ENCODE results near the gene FGGY.

FGGY gene

GRCh38 chr1:59261537-59261936, 35.4 kb upstream of the FGGY start:
- H3K4me3 ChIP-seq (ENCODE audit: low read depth, low read length), result no peak overlapping the region
- TF ChIP-seq MAX (IDR thresholded peaks at IDR 0.05; ENCODE audit: low read depth, low read length) (no peak), MYC (IDR thresholded peaks at IDR 0.05; ENCODE audit: low read depth, low read length) (no peak), CTCF (IDR thresholded peaks at IDR 0.05; ENCODE audit: low read depth, low read length) (no peak), POLR2A (IDR thresholded peaks at IDR 0.05; ENCODE audit: extremely low read depth, insufficient read length) (no peak)
- DNase-seq (ENCODE audit: low read depth), result peak; percentile 49

- no peak overlapping the region for H3K4me3 ChIP-seq (ENCODE audit: low read depth, low read length)
- TF ChIP-seq MAX (IDR thresholded peaks at IDR 0.05; ENCODE audit: low read depth, low read length), result no peak
- TF ChIP-seq CTCF (IDR thresholded peaks at IDR 0.05; ENCODE audit: low read depth, low read length), result no peak
- no peak for TF ChIP-seq MYC (IDR thresholded peaks at IDR 0.05; ENCODE audit: low read depth, low read length)
- TF ChIP-seq POLR2A (IDR thresholded peaks at IDR 0.05; ENCODE audit: extremely low read depth, insufficient read length), result no peak
- no peak for DNase-seq (ENCODE audit: low read depth)
These were observed 34.3 kb upstream of the FGGY start for GRCh38 chr1:59262631-59263030.

- no peak for TF ChIP-seq POLR2A (IDR thresholded peaks at IDR 0.05; ENCODE audit: extremely low read depth, insufficient read length)
- no peak for TF ChIP-seq MAX (IDR thresholded peaks at IDR 0.05; ENCODE audit: low read depth, low read length)
- no peak for TF ChIP-seq MYC (IDR thresholded peaks at IDR 0.05; ENCODE audit: low read depth, low read length)
- TF ChIP-seq CTCF (IDR thresholded peaks at IDR 0.05; ENCODE audit: low read depth, low read length), result no peak
- H3K4me3 ChIP-seq (ENCODE audit: low read depth, low read length), result no peak overlapping the region
- DNase-seq (ENCODE audit: low read depth), result no peak
These were observed 33.8 kb upstream of the FGGY start for GRCh38 chr1:59263111-59263510.

- no peak for DNase-seq (ENCODE audit: low read depth)
- no peak for TF ChIP-seq POLR2A (IDR thresholded peaks at IDR 0.05; ENCODE audit: extremely low read depth, insufficient read length)
- TF ChIP-seq MAX (IDR thresholded peaks at IDR 0.05; ENCODE audit: low read depth, low read length), result no peak
- TF ChIP-seq CTCF (IDR thresholded peaks at IDR 0.05; ENCODE audit: low read depth, low read length), result no peak
- TF ChIP-seq MYC (IDR thresholded peaks at IDR 0.05; ENCODE audit: low read depth, low read length), result no peak
- no peak overlapping the region for H3K4me3 ChIP-seq (ENCODE audit: low read depth, low read length)
These were observed 31.3 kb upstream of the FGGY start for GRCh38 chr1:59265622-59266021.

GRCh38 chr1:59266180-59266926, 30.5 kb upstream of the FGGY start:
- H3K4me3 ChIP-seq (ENCODE audit: low read depth, low read length), result peak overlapping the region; percentile 6
- TF ChIP-seq MAX (IDR thresholded peaks at IDR 0.05; ENCODE audit: low read depth, low read length), result no peak
- TF ChIP-seq CTCF (IDR thresholded peaks at IDR 0.05; ENCODE audit: low read depth, low read length), result no peak
- TF ChIP-seq POLR2A (IDR thresholded peaks at IDR 0.05; ENCODE audit: extremely low read depth, insufficient read length), result no peak
- no peak for TF ChIP-seq MYC (IDR thresholded peaks at IDR 0.05; ENCODE audit: low read depth, low read length)
- DNase-seq (ENCODE audit: low read depth), result peak; percentile 91
